PC-9 (cell line): Measurements from ENCODE around the gene PRRC2B.

Experiments used
- EZH2 ChIP-seq: fragments of 200-600 bp; sonication (generic); IDR thresholded peaks from 2 replicates; pipeline ENCODE4 v1.8.0; 2017; ENCODE audit warnings: antibody characterized with exemption, low read depth
- TF ChIP-seq, protein P1 (sequence below): fragments of 200-600 bp; sonication (generic); conservative IDR thresholded peaks from 2 replicates; pipeline ENCODE4 v1.6.1; 2017; ENCODE audit warnings: mixed run types, antibody characterized with exemption, mild to moderate bottlenecking, moderate library complexity

DNA sequence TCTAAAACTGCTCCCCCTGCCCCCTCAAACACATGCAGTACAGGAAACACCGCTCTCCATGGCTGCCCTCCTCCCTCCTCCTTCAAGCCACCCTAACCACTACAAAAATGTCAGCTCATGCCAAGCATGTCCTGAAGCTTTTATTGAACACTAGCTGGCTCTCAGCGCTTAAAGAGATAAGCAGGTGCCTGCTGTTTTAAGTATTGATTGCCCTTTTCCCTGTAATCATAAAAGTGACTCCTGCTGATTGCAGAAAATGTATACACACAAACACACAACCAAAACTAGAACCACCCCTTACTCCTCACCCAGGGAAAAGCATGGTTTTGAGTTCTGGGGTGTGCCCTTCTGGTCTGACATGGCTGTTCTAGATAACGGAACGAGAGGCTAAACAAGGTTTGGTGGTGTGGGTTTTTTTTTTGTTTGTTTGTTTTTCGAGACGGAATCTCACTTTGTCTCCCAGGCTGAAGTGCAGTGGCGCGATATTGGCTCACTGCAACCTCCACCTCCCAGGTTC, 140.9 kb downstream of the PRRC2B start:
- TF ChIP-seq, protein P1, sequence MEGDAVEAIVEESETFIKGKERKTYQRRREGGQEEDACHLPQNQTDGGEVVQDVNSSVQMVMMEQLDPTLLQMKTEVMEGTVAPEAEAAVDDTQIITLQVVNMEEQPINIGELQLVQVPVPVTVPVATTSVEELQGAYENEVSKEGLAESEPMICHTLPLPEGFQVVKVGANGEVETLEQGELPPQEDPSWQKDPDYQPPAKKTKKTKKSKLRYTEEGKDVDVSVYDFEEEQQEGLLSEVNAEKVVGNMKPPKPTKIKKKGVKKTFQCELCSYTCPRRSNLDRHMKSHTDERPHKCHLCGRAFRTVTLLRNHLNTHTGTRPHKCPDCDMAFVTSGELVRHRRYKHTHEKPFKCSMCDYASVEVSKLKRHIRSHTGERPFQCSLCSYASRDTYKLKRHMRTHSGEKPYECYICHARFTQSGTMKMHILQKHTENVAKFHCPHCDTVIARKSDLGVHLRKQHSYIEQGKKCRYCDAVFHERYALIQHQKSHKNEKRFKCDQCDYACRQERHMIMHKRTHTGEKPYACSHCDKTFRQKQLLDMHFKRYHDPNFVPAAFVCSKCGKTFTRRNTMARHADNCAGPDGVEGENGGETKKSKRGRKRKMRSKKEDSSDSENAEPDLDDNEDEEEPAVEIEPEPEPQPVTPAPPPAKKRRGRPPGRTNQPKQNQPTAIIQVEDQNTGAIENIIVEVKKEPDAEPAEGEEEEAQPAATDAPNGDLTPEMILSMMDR: no peak
- no peak for TF ChIP-seq EZH2
